Brain pericyte (primary cell): ENCODE data around the gene PPP1R15B.

Source experiments
- DNase-seq: peaks from one replicate; pipeline ENCODE4 v3.0.0-alpha.2; 2012; ENCODE audit warnings: low read depth, low spot score

The PPP1R15B gene

DNA sequence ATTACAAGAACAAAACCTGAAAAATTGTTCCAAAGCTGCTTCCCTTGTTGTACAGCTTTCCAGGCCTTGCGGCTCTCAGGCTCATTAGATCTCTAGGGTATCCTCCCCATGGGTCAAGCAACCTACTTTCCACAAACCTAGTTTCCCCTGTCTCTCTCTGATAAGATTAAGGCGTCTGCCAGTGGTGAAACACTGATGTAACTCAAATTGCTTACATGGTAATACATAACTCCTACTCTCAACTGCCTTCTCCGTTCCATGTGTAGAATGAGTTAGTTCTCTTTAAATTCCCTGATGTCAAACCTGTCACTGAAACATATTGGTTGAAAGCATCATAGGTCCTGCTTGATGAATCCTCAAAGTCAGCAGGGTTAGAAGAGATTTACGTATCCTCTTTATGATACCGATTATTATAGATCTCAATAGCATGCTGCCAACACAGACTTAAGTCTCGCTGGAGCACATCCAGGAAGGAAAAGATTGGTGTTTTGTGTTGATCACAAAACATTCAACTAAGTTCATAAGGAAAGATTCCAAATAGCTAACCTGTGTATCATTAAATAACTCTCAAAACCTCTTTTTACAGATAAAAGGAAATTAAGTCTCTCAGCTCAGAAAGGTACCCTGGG is 10.6 kb downstream of the PPP1R15B start:
- DNase-seq: no peak

DNA sequence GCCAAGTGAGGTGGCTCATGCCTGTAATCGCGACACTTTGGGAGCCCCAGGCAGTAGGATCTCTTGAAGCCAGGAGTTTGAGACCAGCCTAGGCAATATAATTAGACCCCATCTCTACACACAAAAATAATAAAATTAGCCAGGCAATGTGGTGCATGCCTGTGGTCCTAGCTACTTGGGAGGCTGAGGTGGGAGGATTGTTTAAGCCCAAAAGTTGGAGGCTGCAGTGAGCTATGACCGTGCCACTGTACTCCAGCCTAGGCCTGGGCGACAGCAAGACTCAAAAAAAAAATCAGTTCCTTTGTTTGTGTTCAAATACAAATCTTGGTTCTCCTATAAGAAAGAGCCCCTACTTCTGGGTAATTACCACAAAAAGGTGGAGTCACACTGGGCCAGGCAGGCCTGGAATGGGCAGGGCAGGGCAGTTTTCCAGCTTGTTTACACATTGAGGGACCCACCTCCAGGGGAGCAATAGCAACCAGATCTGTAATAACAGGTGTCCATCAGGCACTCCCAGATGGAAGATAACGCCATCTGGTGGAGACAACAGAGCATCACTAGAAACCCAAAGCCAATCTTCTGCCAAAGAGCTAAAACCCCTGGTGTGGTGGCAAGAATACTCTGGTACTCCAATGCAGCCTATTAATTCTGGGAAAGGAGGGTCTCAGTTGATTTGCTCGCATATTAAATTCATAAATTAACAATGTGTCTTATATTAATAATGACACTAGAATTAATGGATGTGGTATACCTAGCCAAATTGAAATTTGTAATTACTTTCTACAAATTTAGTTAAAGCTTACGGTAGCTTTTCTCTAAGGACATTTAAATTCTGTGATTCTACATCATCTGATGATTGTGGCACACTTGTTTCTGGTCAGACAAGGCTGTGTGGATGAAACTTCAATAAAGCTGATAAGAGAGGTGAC is 13.2 kb downstream of the PPP1R15B start:
- DNase-seq: no peak

DNA sequence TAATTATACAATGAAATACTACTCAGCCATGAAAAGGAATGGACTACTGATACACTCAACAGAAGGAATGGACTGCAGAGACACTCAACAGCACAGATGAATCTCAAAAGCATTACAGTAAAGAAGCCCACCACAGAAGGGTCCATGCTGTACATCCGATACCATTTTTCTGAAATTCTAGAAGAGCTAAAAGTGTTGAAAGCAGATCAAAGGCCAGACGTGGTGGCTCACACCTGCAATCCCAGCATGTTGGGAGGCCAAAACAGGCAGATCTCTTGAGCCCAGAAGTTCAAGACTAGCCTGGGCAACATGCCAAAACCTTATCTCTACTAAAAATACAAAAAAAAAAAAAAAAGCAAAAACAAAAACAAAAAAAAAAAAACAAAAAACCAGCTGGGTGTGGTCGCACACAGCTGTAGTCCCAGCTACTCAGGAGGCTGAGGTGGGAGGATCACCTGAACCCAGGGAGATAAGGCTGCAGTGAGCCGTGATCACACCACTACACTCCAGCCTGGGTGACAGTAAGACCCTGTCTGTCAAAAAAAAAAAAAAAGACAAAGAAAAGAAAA is 15.5 kb downstream of the PPP1R15B start:
- DNase-seq: no peak

DNA sequence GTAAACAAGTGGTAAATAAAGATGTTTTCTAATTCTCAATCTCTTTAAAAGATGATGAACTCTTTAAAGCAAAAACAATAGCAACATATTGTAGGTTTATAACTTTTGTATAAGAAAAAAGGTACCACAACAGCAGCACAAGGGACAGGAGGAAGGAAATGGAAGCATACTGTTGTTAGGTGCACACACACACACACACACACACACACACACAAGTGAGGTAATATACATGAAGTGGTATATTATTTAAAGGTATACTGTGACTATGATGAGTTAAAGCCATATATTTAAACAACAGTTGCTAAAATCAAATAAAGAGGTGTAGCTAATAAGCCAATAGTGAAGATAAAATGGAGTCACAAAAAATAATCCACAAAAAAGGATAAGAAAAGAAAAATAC is 20.0 kb downstream of the PPP1R15B start:
- DNase-seq: no peak

DNA sequence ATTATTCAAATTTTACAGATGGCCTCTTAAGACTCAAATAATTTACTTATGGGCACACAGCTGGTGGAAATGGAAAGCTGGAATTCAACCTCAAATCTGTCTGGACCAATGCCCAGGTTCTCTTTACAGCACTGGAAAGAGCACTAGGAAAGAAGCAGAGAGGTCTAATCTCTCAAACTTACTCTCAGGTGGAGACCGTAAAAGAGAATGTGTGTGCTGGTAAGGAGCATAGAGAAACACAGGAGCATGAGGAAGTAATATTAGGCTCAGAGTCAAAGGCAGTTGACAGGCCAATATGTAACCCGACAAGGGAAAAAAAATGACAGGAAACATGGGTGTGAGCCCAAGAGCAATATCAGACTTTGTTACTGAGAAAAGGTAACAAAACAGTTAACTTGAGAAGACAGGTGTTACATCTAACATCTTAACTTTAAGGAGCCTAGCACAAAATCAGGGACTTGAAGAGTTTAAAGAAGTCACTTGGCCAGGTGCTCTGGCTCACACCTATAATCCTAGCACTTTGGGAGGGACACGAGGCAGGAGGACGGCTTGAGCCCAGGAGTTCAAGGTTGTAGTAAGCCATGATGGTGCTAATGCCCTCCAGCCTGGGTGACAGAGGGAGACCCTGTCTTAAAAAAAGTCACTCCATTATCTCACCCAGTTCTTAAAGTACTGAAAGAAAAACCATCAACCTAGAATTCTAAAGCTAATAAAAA is 20.7 kb downstream of the PPP1R15B start:
- DNase-seq: no peak

DNA sequence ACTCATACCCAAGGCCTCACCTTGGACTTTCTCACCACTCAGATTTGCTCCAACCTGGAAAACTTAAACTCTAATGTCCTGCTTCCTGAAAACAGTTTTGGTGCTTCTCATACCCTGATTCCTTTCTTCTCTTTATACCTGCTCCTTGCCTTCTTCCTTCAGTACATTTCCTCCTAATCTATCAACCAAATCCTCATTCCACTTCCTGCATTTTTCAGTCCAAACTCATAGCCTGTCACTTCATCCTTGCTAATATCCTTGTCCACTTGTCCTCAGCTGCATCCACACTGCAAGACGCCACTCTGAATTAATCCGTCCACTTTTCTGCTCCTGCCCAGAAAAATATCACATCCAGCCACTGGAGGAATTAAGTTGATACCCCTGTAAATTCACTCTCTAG is 25.9 kb downstream of the PPP1R15B start:
- DNase-seq: no peak

DNA sequence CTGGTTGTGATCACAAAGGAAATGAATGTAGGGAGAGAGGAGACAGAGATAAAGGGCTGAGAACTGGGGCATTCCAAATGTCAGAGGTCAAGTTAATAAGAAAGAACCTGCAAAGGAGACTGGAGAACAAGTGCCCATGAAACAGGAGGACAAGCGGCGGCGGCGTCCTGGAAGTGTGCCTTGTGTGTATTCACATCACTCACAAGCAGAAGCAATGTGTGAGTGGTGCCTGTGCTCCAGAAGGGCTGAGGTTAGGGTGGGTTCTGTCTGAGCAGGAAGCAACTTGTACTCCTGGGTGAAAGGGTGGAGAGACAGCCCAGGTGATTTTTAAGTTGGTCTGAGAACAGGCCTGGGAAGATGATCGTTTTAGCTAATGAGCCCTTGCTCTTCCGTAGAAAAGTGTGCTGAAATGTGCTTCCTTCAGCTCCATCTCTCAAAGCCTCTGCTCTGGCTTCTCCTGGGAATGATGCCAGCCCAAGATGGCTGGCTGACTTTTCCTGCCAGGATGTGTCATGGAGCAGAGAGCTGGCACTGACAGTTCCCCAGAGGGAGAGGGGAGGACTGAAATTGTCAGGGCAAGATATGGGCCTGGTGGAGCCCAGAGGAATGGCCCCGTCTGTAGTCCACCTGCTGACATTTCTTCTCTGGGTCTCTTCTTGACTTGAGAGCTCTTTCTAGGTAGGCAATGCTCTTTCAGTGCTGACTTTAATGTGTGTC is 26.8 kb downstream of the PPP1R15B start:
- no peak for DNase-seq

DNA sequence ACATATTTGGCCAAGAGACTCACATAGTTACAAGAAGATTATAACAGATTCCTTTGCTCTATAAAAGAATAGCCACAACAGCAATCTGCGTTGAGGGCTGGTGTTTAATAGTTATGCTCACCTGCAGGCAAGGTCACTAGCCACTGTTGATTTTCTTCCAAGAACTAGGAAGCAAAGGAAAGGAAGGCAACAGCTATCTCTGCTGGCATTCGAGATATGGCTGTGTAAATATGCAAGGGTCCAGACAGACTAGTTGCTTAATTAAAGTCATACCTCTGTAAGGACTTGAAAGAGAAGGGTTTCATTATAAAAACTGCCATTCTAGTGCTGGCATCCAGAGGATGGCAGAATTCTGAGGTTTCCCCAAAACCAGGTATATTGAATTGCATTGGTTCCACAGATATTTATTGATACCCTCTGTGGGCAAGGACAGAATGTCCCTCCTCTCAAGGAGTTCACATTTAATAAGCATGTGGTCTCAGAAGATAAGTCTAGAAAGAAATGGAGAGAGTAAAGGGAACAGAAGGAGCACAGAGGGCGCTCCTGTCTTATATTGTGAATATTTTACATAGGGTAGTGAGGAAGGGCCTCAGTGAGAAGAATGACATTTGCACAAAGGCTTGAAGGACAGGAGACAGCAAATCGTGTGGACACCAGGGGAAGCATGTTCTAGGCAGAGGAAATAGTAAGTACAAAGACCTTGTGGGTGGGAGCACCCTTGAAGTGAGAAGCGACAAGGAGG is 28.3 kb downstream of the PPP1R15B start:
- no peak for DNase-seq

DNA sequence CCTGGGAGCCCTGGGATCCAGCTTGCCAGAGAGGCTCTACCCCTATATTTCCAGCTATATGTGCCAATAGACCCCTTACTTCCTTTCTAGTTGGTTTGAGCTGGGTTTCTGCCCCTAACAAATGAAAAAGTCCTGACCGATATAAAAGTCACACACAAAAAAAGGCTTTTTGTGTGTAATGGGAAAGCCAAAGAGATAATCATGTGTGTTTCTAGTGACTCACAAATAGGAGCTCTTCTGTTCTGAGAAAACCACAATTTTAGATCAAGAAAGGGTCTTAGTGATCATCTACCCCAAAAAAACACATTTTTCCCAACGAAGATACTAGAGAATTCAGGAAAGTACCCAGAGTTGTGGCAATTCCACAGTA is 28.9 kb downstream of the PPP1R15B start:
- no peak for DNase-seq

DNA sequence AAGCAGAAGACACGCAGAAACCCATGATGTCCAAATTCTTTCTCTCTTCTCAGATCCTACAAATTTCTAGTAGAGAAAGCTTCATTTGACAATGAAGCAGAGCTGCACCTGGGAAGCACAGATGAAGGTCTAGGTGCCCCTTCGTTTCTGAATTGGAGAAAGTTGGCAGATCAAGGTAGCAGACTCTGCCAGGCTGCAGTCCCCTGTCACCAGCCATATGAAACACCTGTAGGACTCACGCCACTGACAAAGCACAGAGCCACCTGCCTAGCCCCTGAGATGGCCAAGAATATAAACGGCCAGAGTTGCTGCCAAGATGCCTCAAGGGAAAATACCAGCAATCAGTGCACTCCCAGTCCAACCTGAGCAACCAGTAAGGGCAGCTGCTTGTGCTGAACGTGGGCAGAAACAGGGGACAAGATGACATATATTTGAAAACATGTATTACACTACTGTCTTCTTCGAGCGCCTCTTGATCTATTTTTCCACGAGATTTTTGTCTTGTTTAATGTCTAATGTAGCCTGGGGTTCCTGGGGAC is 31.3 kb downstream of the PPP1R15B start:
- DNase-seq: no peak

DNA sequence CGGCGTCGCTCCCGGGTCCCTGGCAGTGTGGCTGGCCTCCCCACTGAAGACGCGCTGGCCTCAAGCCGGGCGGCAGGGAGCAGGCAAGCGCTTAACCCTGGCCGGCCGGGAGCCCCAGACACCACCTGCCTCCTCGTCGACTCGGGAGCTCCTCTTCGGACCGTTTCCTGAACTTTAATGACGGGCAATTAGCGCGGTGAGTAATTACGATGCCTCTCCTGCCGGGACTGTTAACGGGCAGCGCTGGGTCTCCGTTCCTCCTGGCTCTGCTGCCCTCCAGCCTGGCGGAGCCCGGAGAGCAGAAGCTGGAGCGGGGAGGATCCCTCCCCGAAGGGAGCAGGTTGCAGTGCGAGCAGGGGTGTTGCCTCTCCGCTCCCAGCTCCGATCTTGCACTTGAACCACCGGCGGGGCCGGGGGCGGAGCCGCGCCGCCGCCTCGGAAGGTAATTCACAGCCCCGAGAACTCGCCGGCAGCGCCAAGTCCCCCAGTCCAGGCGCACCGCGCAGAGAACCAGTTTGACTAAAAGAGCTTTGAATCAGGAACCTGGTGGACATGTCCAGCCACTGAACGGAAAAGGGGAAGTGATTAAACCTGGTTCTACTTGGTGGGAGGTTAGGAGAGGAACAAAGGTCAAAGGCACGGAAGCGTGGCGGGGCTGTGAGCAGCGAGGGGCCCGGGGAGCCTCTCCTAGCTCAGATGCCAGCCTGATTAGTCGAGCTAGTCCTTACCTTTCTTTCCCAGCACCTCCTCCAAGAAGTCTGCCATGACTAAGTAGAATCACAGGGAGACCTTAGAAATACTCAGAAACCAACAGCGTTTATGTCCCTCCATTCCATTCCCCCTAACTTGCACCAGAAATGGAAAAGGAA is 33.6 kb downstream of the PPP1R15B start:
- no peak for DNase-seq

DNA sequence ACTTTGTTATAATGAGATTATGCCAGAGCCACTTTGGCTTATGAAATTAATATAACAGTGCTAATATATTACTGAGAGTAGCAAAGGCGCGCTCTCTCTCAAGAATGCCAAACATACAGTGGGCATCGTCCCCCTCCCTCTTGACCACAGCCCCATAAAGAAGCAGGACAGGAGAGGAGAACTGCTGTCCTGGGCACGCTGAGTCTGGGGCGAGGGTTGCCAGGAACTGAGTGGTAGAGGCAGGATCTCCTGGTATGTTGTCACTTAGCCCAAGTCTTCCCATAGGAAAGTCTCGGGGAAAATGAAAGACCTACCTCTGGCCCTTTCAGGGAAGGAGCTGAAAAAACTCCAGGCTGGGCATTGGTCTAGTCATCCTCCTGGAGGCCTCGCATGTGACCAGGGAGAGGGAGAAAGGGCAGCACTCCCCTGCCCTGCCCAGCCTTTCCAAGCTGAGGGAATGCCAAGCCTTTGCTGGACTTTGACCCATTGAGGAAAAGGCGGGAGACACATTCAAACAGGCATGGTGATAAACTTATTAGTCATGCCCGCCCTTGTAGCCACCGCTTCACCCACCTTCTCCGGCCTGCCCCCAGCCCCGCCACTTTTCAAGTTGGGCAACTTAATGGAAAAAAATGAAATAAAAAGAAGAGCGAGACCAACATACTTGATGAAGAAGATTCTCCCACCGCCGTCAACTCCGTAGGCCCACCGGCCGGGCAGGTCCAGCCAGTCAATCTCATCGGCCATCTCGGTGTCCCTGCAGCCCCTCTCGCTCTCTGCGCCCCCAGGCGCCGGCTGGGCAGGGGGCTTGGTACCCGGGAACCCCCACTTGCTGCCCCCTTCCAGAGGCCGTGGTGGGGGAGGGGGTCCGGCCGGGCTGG is 34.5 kb downstream of the PPP1R15B start:
- no peak for DNase-seq

DNA sequence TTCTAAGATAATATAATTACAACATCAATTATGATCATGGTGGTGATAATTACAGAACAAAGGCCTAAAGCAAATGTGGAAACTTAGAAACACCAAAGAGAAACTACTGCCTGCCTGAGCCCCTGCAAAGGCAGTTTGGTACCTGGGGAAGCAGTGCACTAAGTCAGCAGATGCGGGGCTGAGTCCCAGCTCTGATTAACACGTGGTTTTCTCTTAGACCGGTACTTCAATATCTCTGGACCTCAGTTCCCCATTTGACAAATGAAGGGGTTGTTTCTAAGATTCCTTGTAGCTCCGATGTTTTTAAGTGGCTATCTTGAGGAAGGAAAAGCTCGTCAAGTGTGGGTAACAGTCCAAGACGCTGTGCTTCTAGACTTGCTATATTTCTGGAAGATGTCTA is 35.2 kb downstream of the PPP1R15B start:
- DNase-seq: no peak

DNA sequence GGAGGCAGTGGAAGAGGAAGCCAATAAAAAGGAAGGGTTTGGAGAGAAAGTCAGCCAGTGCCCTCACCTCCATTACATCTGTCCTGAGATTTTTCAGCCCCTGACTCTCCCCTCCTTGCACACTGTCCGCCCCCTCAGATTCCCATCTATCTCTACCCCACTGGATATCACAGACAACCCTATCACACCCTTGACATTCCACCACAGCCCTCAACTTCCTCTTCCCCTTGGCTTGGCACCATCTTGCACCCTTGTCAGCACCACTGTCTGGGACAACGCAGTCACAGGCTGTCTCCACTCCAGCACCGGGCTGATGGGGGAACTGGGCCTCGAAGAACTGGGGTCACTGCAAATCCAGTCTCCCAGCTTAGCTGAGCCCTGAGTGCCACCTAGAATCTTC is 37.7 kb downstream of the PPP1R15B start:
- no peak for DNase-seq

DNA sequence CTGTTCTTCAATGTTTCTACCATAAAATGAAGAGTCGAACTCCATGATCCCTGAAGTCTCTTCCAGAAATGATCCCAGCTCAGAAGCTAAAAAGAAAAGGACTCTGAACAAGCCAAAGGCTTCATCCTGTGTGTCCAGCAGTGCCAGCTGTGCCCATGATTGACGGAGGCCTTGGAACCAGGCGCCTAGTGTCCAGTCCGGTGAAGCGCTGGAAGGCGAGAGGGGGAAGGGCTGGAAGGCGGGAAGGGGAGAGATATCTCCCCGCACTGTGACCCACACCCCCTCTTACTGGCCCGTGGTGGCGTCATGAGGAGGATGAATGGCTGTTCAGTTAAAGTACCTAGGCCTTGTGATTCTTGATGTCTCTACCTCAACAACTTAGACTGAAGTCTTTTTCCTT is 41.4 kb downstream of the PPP1R15B start:
- DNase-seq: no peak

DNA sequence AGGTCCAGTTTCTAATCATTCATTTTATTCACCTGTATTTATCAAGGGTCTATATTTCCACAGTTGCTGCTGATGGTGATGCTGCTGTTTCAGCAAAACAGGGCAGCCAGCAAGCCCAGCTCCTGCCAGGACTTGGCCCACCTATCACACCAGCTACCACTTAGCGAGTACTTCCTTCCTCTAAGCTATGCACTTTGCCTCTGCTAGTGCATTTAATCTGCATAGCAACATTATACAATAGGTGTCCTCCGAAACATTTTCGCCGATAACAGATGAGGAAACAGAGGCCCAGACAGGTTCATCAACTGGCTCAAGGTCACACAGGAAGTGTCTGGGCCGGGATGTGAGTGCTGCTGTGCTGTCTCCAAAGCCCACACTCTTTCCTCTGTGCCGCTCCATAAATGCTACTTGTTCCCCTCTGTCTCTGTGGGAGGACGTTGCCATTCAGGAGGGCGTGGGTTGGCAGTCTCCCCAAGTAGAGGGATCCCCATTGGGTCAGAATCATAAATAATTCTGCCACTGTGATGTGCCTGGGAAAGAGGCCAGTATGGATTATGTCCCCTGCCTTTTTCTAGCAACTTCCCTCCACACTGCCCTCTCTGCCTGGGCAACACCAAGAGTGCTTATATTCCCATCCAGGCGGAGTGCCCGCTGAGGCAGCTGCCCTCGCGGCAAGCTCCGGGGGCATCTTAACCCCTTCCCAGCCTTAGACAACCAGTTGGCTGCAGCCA is 42.5 kb downstream of the PPP1R15B start:
- no peak for DNase-seq

DNA sequence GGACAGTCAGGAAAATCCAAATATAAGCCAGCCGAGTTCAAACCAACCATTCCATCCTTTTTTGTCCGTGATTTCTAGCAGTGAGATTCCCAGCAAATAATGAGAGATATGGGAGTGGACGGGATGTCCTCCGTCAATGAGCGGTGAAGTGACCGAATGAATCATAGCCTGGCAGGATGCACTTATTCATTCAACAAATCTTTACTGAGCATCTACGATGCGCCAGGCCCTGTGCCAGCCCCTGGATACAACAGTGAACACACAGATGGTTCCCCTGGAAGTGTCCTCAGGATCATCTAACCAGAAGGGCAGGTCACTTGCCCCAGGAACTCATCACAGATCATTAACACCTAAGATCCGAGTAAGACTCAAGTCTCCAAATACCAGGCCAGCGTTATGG is 43.7 kb downstream of the PPP1R15B start:
- DNase-seq: no peak
